NB4 (cell line): Measurements from ENCODE around the gene TACSTD2.

Experiments
- CTCF ChIP-seq: IDR thresholded peaks from one replicate; pipeline ENCODE4 v1.5.1; 2012; ENCODE audit warnings: low read depth, low read length
- MAX ChIP-seq: IDR thresholded peaks from 2 replicates; pipeline ENCODE4 v1.6.1; 2011; ENCODE audit warnings: low read depth, low read length
- MYC ChIP-seq: IDR thresholded peaks from 2 replicates; pipeline ENCODE4 v1.6.1; 2011; ENCODE audit warnings: low read depth, low read length
- POLR2A ChIP-seq: IDR thresholded peaks from 2 replicates; pipeline ENCODE4 v1.6.1; 2011; ENCODE audit warnings: mild to moderate bottlenecking; ENCODE audit not compliant: insufficient read length; ENCODE audit errors: extremely low read depth

- TF ChIP-seq CTCF: no peak
- TF ChIP-seq POLR2A: no peak
- TF ChIP-seq MAX: no peak
- TF ChIP-seq MYC: no peak
Measured at GRCh38 chr1:58566339-58566738, 10.7 kb downstream of the TACSTD2 start.
